GM12878 (cell line): ENCODE data around the gene CCDC97. TPM values are rescaled to one million over a fixed set of nuclear protein-coding genes. Genes with fewer than 3 reads are reported as not detected.

Experiments
- ATF3 ChIP-seq: IDR thresholded peaks from 2 replicates; pipeline ENCODE4 v1.6.1; 2011; ENCODE audit warnings: low read depth, mild to moderate bottlenecking, low read length, moderate library complexity, borderline replicate concordance; ENCODE audit errors: extremely low read depth
- BHLHE40 ChIP-seq, 2 experiments: fragments of 450-650 bp in 1 of 2; IDR thresholded peaks; 2 replicates each; pipeline ENCODE4 v1.6.1; 2011 to 2017; ENCODE audit warnings: low read depth in 2 of 2, borderline replicate concordance in 1 of 2, improper control_type of control experiment in 1 of 2, low read length in 1 of 2, mild to moderate bottlenecking in 1 of 2
- CTCF ChIP-seq, 3 experiments: IDR thresholded peaks in 2 of 3; conservative IDR thresholded peaks in 1 of 3; 2 replicates each; pipeline ENCODE4 v1.5.1; 2011; ENCODE audit warnings: low read depth in 3 of 3, low read length in 3 of 3, mild to moderate bottlenecking in 3 of 3, control low read depth in 2 of 3, moderate library complexity in 2 of 3, inconsistent platforms in 1 of 3, mixed read lengths in 1 of 3; ENCODE audit not compliant: control insufficient read depth in 2 of 3, insufficient read depth in 1 of 3; ENCODE audit errors: extremely low read depth in 1 of 3
- E2F8 ChIP-seq: fragments of 450-650 bp; IDR thresholded peaks from 2 replicates; pipeline ENCODE4 v1.6.1; 2018; ENCODE audit warnings: mild to moderate bottlenecking, low read depth, moderate library complexity; ENCODE audit not compliant: partially characterized antibody
- EP300 ChIP-seq, 2 experiments: fragments of 150-350 bp in 1 of 2; IDR thresholded peaks; 2 replicates each; pipeline ENCODE4 v1.6.1; 2011 to 2012; ENCODE audit warnings: low read depth in 2 of 2, low read length in 2 of 2, borderline replicate concordance in 1 of 2, improper control_type of control experiment in 1 of 2, inconsistent platforms in 1 of 2; ENCODE audit not compliant: control insufficient read depth in 1 of 2
- ETV6 ChIP-seq, 2 experiments: fragments of 450-650 bp in 1 of 2; IDR thresholded peaks in 1 of 2; conservative IDR thresholded peaks in 1 of 2; 2 replicates each; pipeline ENCODE4 v1.6.1; 2014; ENCODE audit warnings: antibody characterized with exemption in 1 of 2, borderline replicate concordance in 1 of 2, low read depth in 1 of 2, mild to moderate bottlenecking in 1 of 2, moderate library complexity in 1 of 2
- LARP7 ChIP-seq: fragments of 450-650 bp; IDR thresholded peaks from 2 replicates; pipeline ENCODE4 v1.6.1; 2017; ENCODE audit warnings: mild to moderate bottlenecking
- MEF2B ChIP-seq: fragments of 450-650 bp; IDR thresholded peaks from 2 replicates; pipeline ENCODE4 v1.6.1; 2018; ENCODE audit warnings: mild to moderate bottlenecking, moderate library complexity; ENCODE audit not compliant: partially characterized antibody, poor library complexity, severe bottlenecking
- MXI1 ChIP-seq: fragments of 150-350 bp; IDR thresholded peaks from 2 replicates; pipeline ENCODE4 v1.6.1; 2011; ENCODE audit warnings: low read depth, mild to moderate bottlenecking, inconsistent platforms, low read length, improper control_type of control experiment
- NBN ChIP-seq: fragments of 450-650 bp; IDR thresholded peaks from 2 replicates; pipeline ENCODE4 v1.6.1; 2016
- NR2F1 ChIP-seq: fragments of 450-650 bp; conservative IDR thresholded peaks from 2 replicates; pipeline ENCODE4 v1.6.1; 2017; ENCODE audit warnings: mild to moderate bottlenecking
- RAD21 ChIP-seq: IDR thresholded peaks from 2 replicates; pipeline ENCODE4 v1.6.1; 2011; ENCODE audit warnings: mild to moderate bottlenecking, low read depth, low read length, moderate library complexity; ENCODE audit not compliant: insufficient read depth
- RUNX3 ChIP-seq: IDR thresholded peaks from 2 replicates; pipeline ENCODE4 v1.6.1; 2012; ENCODE audit warnings: low read length, inconsistent platforms
- SMAD5 ChIP-seq: IDR thresholded peaks from 2 replicates; pipeline ENCODE4 v1.6.1; 2016; ENCODE audit warnings: antibody characterized with exemption, low read depth
- SPI1 ChIP-seq: IDR thresholded peaks from 2 replicates; pipeline ENCODE4 v1.6.1; 2011; ENCODE audit warnings: low read depth, mild to moderate bottlenecking, low read length, moderate library complexity, borderline replicate concordance; ENCODE audit not compliant: insufficient read depth
- SREBF2 ChIP-seq: IDR thresholded peaks from 2 replicates; pipeline ENCODE4 v1.6.1; 2012; ENCODE audit warnings: mild to moderate bottlenecking, low read length
- SUPT20H ChIP-seq: IDR thresholded peaks from 2 replicates; pipeline ENCODE4 v1.6.1; 2011; ENCODE audit warnings: low read depth, mild to moderate bottlenecking, low read length, moderate library complexity, borderline replicate concordance; ENCODE audit not compliant: control insufficient read depth
- TAF1 ChIP-seq: IDR thresholded peaks from 2 replicates; pipeline ENCODE4 v1.6.1; 2011; ENCODE audit warnings: mild to moderate bottlenecking, low read depth, low read length, borderline replicate concordance
- WRNIP1 ChIP-seq: IDR thresholded peaks from 2 replicates; pipeline ENCODE4 v1.6.1; 2011; ENCODE audit warnings: low read depth, low read length, improper control_type of control experiment, borderline replicate concordance
- YY1 ChIP-seq: IDR thresholded peaks from 2 replicates; pipeline ENCODE4 v1.6.1; 2011; ENCODE audit warnings: low read depth, mild to moderate bottlenecking, low read length
- polyA plus RNA-seq, 11 experiments: library from polyadenylated mRNA; depleted of rRNA in 4 of 11; unstranded in 6 of 11; stranded (reverse) in 5 of 11; fragments of >200 nt; fragmentation: Nextera tagmentation in 4 of 11; fragmentation: Illumina TruSeq in 1 of 11; extraction: Ambion mirVana in 4 of 11; extraction: Trizol in 1 of 11; gene quantifications; 1 replicate in 1 of 11; 2 replicates in 10 of 11; pipeline versions ENCODE4 v1.2.1 to v1.2.3, GENCODE V29; 2011 to 2016; ENCODE audit warnings: inconsistent platforms in 2 of 11, missing spikeins in 2 of 11, low read depth in 1 of 11
- total RNA-seq, 4 experiments: library from RNA; depleted of rRNA in 3 of 4; stranded (reverse); fragments of >200 nt in 3 of 4; fragmentation: Illumina TruSeq in 1 of 4; extraction: Trizol in 1 of 4; gene quantifications; 2 replicates each; pipeline versions ENCODE4 v1.2.1 to v1.2.3, GENCODE V29; 2013 to 2021

The CCDC97 gene
- total and polyA plus RNA-seq, 10 of the 15 experiments (the other 5 are each of a cell fraction or from before 2014, with no cell fraction given), result 1.8 to 34.1 (median 18.8) TPM

GRCh38 chr19:41352609-41353465 lies 42.9 kb downstream of the CCDC97 start (continued):
- TF ChIP-seq ATF3 (no peak), CTCF (IDR thresholded peaks at IDR 0.05 in 2 of 3, conservative IDR thresholded peaks at IDR 0.05 in 1 of 3; ENCODE audit: control insufficient read depth in 2 of 3, extremely low read depth in 1 of 3, insufficient read depth in 1 of 3, low read depth in 3 of 3, low read length in 3 of 3) (peak; percentile 67 to 83 (median 70)), YY1 (peak; percentile 90), BHLHE40 (IDR thresholded peaks at IDR 0.05; ENCODE audit: borderline replicate concordance in 1 of 2, low read depth in 2 of 2, low read length in 1 of 2) (peak; percentile 50 to 61; a peak in 2 of 4 replicates), RUNX3 (peak; percentile 54), LARP7 (peak; percentile 94; the same call in 1 of the 2 replicates), MEF2B (peak; percentile 24), MXI1 (peak; percentile 64; the same call in 1 of the 2 replicates), SUPT20H (no peak), SREBF2 (no peak), RAD21 (peak; percentile 54), SMAD5 (0 out of 2 replicates have a peak, but pooled peaks have one; percentile 24), ETV6 (conservative IDR thresholded peaks at IDR 0.05 in 1 of 2, IDR thresholded peaks at IDR 0.05 in 1 of 2; ENCODE audit: borderline replicate concordance in 1 of 2, low read depth in 1 of 2) (peak in 1 of 2 experiments; percentile 56; a peak in 1 of 4 replicates), E2F8 (no peak), WRNIP1 (no peak), NR2F1 (peak; percentile 77), SPI1 (peak; percentile 28; the same call in 1 of the 2 replicates), EP300 (IDR thresholded peaks at IDR 0.05; ENCODE audit: borderline replicate concordance in 1 of 2, control insufficient read depth in 1 of 2, low read depth in 2 of 2, low read length in 2 of 2) (no peak), TAF1 (0 out of 2 replicates have a peak, but pooled peaks have one; percentile 17), NBN (peak; percentile 41; the same call in 1 of the 2 replicates)
